B cell (primary cell): ENCODE results near the gene AAK1. TPM values are rescaled to one million over a fixed set of nuclear protein-coding genes. Genes with fewer than 3 reads are reported as not detected.

Experiments
- ATAC-seq: fragments of 200-7000 bp; cut with Tn5 transposase; one replicate; pipeline ENCODE4 v1.10.0; 2021; ENCODE audit warnings: low read depth, mild to moderate bottlenecking, moderate number of reproducible peaks, moderate library complexity
- CTCF ChIA-PET: fragments of 350-600 bp; sonication (Branson Sonifier 250); formaldehyde crosslinking; loops from one replicate; lab custom pipeline; 2021; ENCODE audit warnings: antibody characterized with exemption, inconsistent platforms; lab: Charles Lee
- POLR2A ChIA-PET: fragments of 350-600 bp; sonication (Branson Sonifier 250); formaldehyde crosslinking; loops from one replicate; lab custom pipeline; 2021; ENCODE audit warnings: antibody characterized with exemption; lab: Charles Lee
- DNase-seq: peaks from one replicate; pipeline ENCODE4 v3.0.0; 2013
- H2AFZ ChIP-seq: 2 replicates; pipeline ENCODE4 v1.6.1; 2012; ENCODE audit warnings: mild to moderate bottlenecking, low read depth, low read length; ENCODE audit not compliant: insufficient read depth, poor library complexity, severe bottlenecking
- H3K27ac ChIP-seq, 2 donors: 1 replicate in 1 of 2; 2 replicates in 1 of 2; pipeline ENCODE4 v1.5.1; 2012 to 2013; ENCODE audit warnings: low read length in 2 of 2, mild to moderate bottlenecking in 2 of 2, moderate library complexity in 1 of 2
- H3K27me3 ChIP-seq, 4 experiments: fragments of 200-600 bp in 1 of 4; sonication (generic) in 1 of 4; replicated peaks in 1 of 4; 1 replicate in 2 of 4; 2 replicates in 2 of 4; pipeline versions ENCODE4 v1.6.1 to v1.7.0; 2013 to 2016; ENCODE audit warnings: low read length in 3 of 4, mild to moderate bottlenecking in 2 of 4, mixed read lengths in 1 of 4, moderate library complexity in 1 of 4; ENCODE audit not compliant: insufficient read depth in 4 of 4, control insufficient read depth in 3 of 4; ENCODE audit errors: control extremely low read depth in 1 of 4
- H3K36me3 ChIP-seq, 2 experiments: replicated peaks in 1 of 2; 1 replicate in 1 of 2; 2 replicates in 1 of 2; pipeline versions ENCODE4 v1.6.1 to v1.7.1; 2013; ENCODE audit warnings: low read length in 1 of 2; ENCODE audit not compliant: insufficient read depth in 2 of 2, control insufficient read depth in 1 of 2; ENCODE audit errors: control extremely low read depth in 1 of 2, extremely low read depth in 1 of 2
- H3K4me1 ChIP-seq, 2 donors: fragments of 200-600 bp in 1 of 2; sonication (generic) in 1 of 2; 1 replicate in 1 of 2; 2 replicates in 1 of 2; pipeline versions ENCODE4 v1.5.1 to v1.6.1; 2013 to 2017; ENCODE audit warnings: low read length in 2 of 2; ENCODE audit not compliant: control insufficient read depth in 2 of 2, insufficient read depth in 2 of 2
- H3K4me2 ChIP-seq: replicated peaks from 2 replicates; pipeline ENCODE3; 2012; ENCODE audit warnings: mild to moderate bottlenecking, low read depth, low read length; ENCODE audit not compliant: poor library complexity, severe bottlenecking
- H3K4me3 ChIP-seq, 5 experiments: fragments of 200-600 bp in 1 of 5; sonication (generic) in 1 of 5; 1 replicate in 3 of 5; 2 replicates in 2 of 5; pipeline versions ENCODE4 v1.5.1 to v1.7.0; 2011 to 2016; ENCODE audit warnings: low read length in 4 of 5, mild to moderate bottlenecking in 4 of 5, low read depth in 2 of 5, control low read depth in 1 of 5, moderate library complexity in 1 of 5; ENCODE audit not compliant: insufficient read depth in 1 of 5; ENCODE audit errors: control extremely low read depth in 1 of 5, extremely low read depth in 1 of 5
- H3K79me2 ChIP-seq: fragments of 200-600 bp; sonication (generic); one replicate; pipeline ENCODE4 v1.6.0; 2016; ENCODE audit warnings: low read length; ENCODE audit not compliant: control insufficient read depth, insufficient read depth
- H3K9ac ChIP-seq: fragments of 200-600 bp; sonication (generic); 2 replicates; pipeline ENCODE4 v1.6.1; 2017; ENCODE audit warnings: mild to moderate bottlenecking, low read length, moderate library complexity
- H3K9me3 ChIP-seq, 3 donors: one replicate each; pipeline versions ENCODE4 v1.6.1 to v1.7.1; 2013; ENCODE audit warnings: low read length in 2 of 3; ENCODE audit not compliant: control insufficient read depth in 2 of 3, insufficient read depth in 1 of 3; ENCODE audit errors: control extremely low read depth in 1 of 3
- H4K20me1 ChIP-seq: 2 replicates; pipeline ENCODE4 v1.6.0; 2012; ENCODE audit warnings: mild to moderate bottlenecking, low read length; ENCODE audit not compliant: insufficient read depth, control insufficient read depth, poor library complexity, severe bottlenecking
- H3K27ac Mint-ChIP-seq: one replicate; pipeline ENCODE4 v1.8.0; 2021; ENCODE audit warnings: mixed read lengths
- H3K27me3 Mint-ChIP-seq: one replicate; pipeline ENCODE4 v1.8.0; 2021; ENCODE audit warnings: mixed read lengths
- H3K4me1 Mint-ChIP-seq: one replicate; pipeline ENCODE4 v1.8.0; 2021; ENCODE audit warnings: mixed read lengths
- H3K4me3 Mint-ChIP-seq: one replicate; pipeline ENCODE4 v1.8.0; 2021; ENCODE audit warnings: mixed read lengths
- H3K9me3 Mint-ChIP-seq: one replicate; pipeline ENCODE4 v1.8.0; 2022; ENCODE audit warnings: mixed read lengths; ENCODE audit not compliant: insufficient read depth
- CTCF ChIP-seq: fragments of 200-600 bp; IDR thresholded peaks from one replicate; pipeline ENCODE4 v1.8.0; 2022; ENCODE audit warnings: antibody characterized with exemption, mild to moderate bottlenecking
- EZH2 ChIP-seq: IDR thresholded peaks from 2 replicates; pipeline ENCODE4 v1.6.1; 2012; ENCODE audit warnings: borderline replicate concordance, low read depth, mild to moderate bottlenecking, moderate library complexity, low read length; ENCODE audit not compliant: insufficient read depth, poor library complexity, severe bottlenecking
- WGBS: methylation state at CpG from one replicate; pipeline ENCODE4 v1.1.5; 2013; ENCODE audit warnings: missing lambda C conversion rate; ENCODE audit not compliant: insufficient coverage; 5-methylcytosine and 5-hydroxymethylcytosine counted together
- intact Hi-C: fragments of 100-400 bp; cut with micrococcal nuclease; formaldehyde crosslinking; loops from one replicate; pipeline ENCODE4 v1.10.0; 2022
- polyA plus RNA-seq: library from polyadenylated mRNA; depleted of rRNA; stranded (reverse); fragments of >200 nt; gene quantifications from 2 replicates; pipeline ENCODE4 v1.2.3, GENCODE V29; 2012
- total RNA-seq, 2 donors: library from RNA; stranded (reverse); fragments of 120-200 nt in 1 of 2; gene quantifications; 1 replicate in 1 of 2; 2 replicates in 1 of 2; pipeline versions ENCODE4 v1.2.3 to v1.2.4, GENCODE V29; 2013 to 2022

AAK1 gene
- total and polyA plus RNA-seq, 2 donors (not counting 1 experiment from before 2014, with no cell fraction given): 2.4 to 7.2 TPM

GRCh38 chr2:69631402-69631801, 12.1 kb downstream of the AAK1 start:
- no peak for DNase-seq
- Histone ChIP-seq H3K4me3 (no peak overlapping the region), H3K36me3 (peaks cover 0 to 3% of the 10 kb centered on the region in 2 experiments), H2AFZ (no peak overlapping the region), H3K9me3 (no peaks in the 10 kb centered on the region), H3K27me3 (peaks cover 0 to 4% (median 1%) of the 10 kb centered on the region in 4 experiments), H3K79me2 (no peaks in the 10 kb centered on the region), H3K9ac (no peak overlapping the region), H3K4me1 (peaks cover 0 to 3% of the 10 kb centered on the region in 2 donors), H4K20me1 (no peaks in the 10 kb centered on the region), H3K4me2 (no peak overlapping the region), H3K27ac (no peak overlapping the region)
- Mint-ChIP-seq H3K27ac (no peak overlapping the region), H3K27me3 (peaks cover 16% of the 10 kb centered on the region), H3K4me1 (peaks cover 3% of the 10 kb centered on the region), H3K9me3 (no peaks in the 10 kb centered on the region), H3K4me3 (no peak overlapping the region)
- ATAC-seq: no peak
- TF ChIP-seq EZH2 (no peak), CTCF (no peak)
- POLR2A ChIA-PET: no interaction called here
- CTCF ChIA-PET: no interaction called here
- intact Hi-C loops: no loop called here

GRCh38 chr2:69629921-69630608, 13.5 kb downstream of the AAK1 start:
- H2AFZ ChIP-seq: no peak overlapping the region
- peaks cover 3% of the 10 kb centered on the region for H3K4me1 Mint-ChIP-seq
- H3K79me2 ChIP-seq: no peaks in the 10 kb centered on the region
- H3K4me3 Mint-ChIP-seq: no peak overlapping the region
- no peak overlapping the region for H3K9ac ChIP-seq
- H3K27ac Mint-ChIP-seq: no peak overlapping the region
- H3K4me1 ChIP-seq: peaks cover 0 to 3% of the 10 kb centered on the region in 2 donors
- H3K4me2 ChIP-seq: no peak overlapping the region
- H3K27ac ChIP-seq: no peak overlapping the region
- peaks cover 16% of the 10 kb centered on the region for H3K27me3 Mint-ChIP-seq
- WGBS: 100% methylated on average over 2 of the region's 6 CpGs
- TF ChIP-seq EZH2 (no peak), CTCF (no peak)
- no peaks in the 10 kb centered on the region for H3K9me3 Mint-ChIP-seq
- ATAC-seq (no peak), DNase-seq (no peak)
- no peaks in the 10 kb centered on the region for H3K9me3 ChIP-seq
- intact Hi-C loops: no loop called here
- ChIA-PET POLR2A (no interaction called here), CTCF (no interaction called here)
- no peaks in the 10 kb centered on the region for H4K20me1 ChIP-seq
- peaks cover 0 to 4% (median 1%) of the 10 kb centered on the region in 4 experiments for H3K27me3 ChIP-seq
- no peak overlapping the region for H3K4me3 ChIP-seq
- no peaks in the 10 kb centered on the region for H3K36me3 ChIP-seq
